Urinary bladder (tissue), 4 donors: ENCODE results near the gene MAMDC4. TPM values are rescaled to one million over a fixed set of nuclear protein-coding genes. Genes with fewer than 3 reads are reported as not detected.
"Not testable (repeated sequence)": the region's sequence is repeated elsewhere in the genome, so short reads cannot be mapped to it uniquely, and the experiment has no call there.

Experiments
- DNase-seq: peaks from one replicate; pipeline ENCODE4 v3.0.0-alpha.2; 2015; ENCODE audit errors: extremely low spot score
- H3K27ac ChIP-seq: one replicate; pipeline ENCODE4 v1.5.1; 2013; ENCODE audit warnings: low read depth, mild to moderate bottlenecking, moderate library complexity
- H3K36me3 ChIP-seq: one replicate; pipeline ENCODE4 v1.6.1; 2013; ENCODE audit warnings: mild to moderate bottlenecking, moderate library complexity; ENCODE audit not compliant: insufficient read depth
- H3K4me1 ChIP-seq: one replicate; pipeline ENCODE4 v1.6.1; 2013; ENCODE audit warnings: mild to moderate bottlenecking, moderate library complexity; ENCODE audit not compliant: insufficient read depth
- H3K4me3 ChIP-seq: one replicate; pipeline ENCODE4 v1.5.1; 2013; ENCODE audit warnings: low read depth, low read length
- WGBS: extraction: QIAGEN DNeasy Blood & Tissue Kit; methylation state at CpG from one replicate; pipeline ENCODE4 v1.1.7; 2013; 5-methylcytosine and 5-hydroxymethylcytosine counted together
- polyA plus RNA-seq: library from polyadenylated mRNA; stranded (reverse); fragments of 200-250 nt; gene quantifications from one replicate; pipeline ENCODE4 v1.2.3, GENCODE V29; 2013
- total RNA-seq: library from RNA; depleted of rRNA; stranded (reverse); fragments of >200 nt; gene quantifications from one replicate; pipeline ENCODE4 v1.2.3, GENCODE V29; 2014
- donor health status: healthy with polysubstance abuse.
- donor health status: healthy.

Gene MAMDC4
- total and polyA plus RNA-seq, 2 donors = 3.0 to 3.8 TPM

DNA sequence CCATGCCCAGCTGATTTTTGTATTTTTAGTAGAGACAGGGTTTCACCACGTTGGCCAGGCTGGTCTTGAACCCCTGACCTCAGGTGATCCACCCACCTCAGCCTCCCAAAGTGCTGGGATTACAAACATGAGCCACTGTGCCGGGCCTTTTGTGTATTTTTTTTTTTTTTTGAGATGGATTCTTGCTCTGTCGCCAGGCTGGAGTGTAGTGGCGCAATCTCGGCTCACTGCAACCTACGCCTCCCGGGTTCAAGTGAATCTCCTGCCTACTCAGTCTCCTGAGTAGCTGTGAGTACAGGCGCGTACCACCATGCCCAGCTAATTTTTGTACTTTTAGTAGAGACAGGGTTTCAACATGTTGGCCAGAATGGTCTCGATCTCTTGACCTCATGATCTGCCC is 31.5 kb downstream of the MAMDC4 start:
- not testable (repeated sequence) for H3K4me1 ChIP-seq, H3K36me3 ChIP-seq, H3K4me3 ChIP-seq, H3K27ac ChIP-seq, DNase-seq
- WGBS = 87% methylated on average over 10 of the region's 10 CpGs

DNA sequence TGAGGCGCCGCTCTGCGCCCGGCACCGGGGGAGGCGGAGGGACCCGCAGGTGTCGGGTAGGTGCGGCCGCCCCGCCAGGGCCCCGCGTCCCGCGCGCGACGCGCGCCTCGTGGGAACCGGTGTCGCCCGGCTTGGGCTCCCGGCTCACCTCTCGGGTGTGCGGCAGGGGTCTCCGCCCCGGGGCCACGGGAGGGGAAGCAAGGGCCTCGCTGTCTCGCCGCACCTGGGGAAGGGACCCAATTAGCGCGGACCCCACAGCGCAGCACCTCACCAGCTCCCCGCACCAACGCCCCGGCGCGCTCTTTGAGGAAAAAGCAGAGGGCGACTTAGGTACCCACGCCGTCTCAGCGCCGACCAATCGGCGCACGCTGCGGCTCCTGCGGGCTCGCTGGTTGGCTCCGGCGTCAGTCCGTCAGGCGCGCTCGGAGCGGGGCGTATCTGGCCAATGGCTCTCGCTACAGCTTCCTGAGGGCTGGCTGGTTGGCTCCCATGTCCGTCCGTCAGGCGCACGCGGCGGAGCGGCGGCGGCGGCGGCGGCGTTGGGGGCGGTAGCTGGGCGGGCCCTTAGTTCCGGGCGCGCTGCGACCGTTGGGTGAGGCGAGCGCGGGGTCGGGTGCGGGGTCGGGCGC is 33.9 kb downstream of the MAMDC4 start, which contains the start of gene TRAF2:
TRAF2 (plus strand) TSS at position 567 of the 629 bp plus-strand sequence. CDS start 12,225 bp downstream, outside the sequence.
- under 1% methylated on average over 88 of the region's 88 CpGs for WGBS
- peak; percentile 88 for DNase-seq
- Histone ChIP-seq H3K36me3 (no peaks in the 10 kb centered on the region), H3K27ac (peak within 1 kb of the TSS; percentile 18), H3K4me3 (peak within 1 kb of the TSS; percentile 98), H3K4me1 (no peaks in the 10 kb centered on the region)

DNA sequence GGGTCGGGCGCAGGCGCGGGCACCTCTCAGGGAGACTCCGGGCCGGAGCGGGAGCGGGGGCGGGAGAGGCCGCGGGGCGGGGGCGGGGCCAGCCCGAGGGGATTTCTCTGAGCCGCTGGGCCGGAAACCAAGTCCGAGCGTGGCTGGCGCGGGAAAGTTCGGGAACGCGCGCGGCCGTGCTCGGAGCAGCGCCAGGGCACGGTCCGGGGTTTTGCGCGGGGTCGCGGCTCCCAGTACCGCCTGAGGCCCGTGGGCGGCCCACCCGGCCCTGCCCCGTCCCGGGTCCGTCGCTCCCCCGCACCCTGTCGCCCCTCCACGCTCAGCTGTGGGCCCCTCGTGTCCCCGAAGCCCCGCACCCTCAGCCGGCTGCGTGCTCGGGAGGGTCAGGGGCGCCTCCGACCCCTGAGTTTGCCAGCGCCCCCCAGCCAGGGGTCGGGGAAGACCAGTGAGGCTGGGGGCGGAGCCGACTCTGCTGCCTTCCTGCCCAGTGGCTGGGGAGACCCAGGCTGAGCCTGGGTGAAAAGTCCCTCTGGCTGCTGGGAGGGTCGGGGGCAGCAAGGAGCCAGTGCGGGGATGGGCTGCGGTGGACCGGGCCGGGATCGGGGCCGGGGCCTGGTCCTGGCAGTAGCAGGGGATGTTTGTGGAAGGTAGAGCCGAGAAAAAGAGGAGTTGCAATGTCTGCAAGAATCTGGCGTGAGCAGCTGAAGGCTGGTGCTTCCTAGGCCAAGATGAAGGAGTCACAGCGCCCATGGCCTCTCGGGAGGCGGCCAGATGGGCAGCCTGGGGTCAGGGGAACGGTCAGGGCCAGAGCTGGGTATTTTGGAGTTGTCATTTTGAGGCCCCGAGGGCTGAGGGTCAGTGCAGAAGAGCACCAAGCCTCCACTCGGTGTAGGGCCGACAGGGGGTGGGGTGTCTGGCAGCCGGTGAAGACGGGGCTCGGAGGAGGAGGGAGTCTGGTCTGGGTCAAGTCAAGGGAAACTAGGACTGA is 34.8 kb downstream of the MAMDC4 start:
- peak overlapping the region; percentile 98 for H3K4me3 ChIP-seq
- peak overlapping the region; percentile 18 for H3K27ac ChIP-seq
- H3K4me1 ChIP-seq = no peaks in the 10 kb centered on the region
- WGBS = 1% methylated on average over 76 of the region's 76 CpGs
- no peaks in the 10 kb centered on the region for H3K36me3 ChIP-seq
- no peak for DNase-seq

DNA sequence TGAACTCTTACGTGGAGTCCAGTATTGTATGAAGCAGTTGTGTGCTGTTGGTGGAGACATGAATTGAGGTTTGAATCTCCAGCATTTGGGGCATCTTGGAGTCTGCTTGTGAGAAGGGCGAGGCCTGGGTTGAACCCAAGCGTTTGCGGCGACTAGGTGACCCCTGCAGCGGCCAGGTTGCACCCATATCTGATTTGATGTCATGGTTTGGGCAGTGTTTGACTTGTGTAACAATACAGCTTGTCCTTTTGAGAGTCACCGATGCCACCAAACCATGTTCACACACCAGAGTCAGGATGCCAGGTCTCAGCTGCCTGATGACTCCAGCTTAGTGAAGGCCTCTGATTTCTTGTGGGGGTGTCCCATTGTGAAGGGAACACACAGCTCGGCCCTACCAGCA is 36.3 kb downstream of the MAMDC4 start:
- no peak overlapping the region for H3K4me3 ChIP-seq
- no peaks in the 10 kb centered on the region for H3K4me1 ChIP-seq
- H3K27ac ChIP-seq = no peak overlapping the region
- 85% methylated on average over 8 of the region's 8 CpGs for WGBS
- H3K36me3 ChIP-seq = no peaks in the 10 kb centered on the region
- no peak for DNase-seq

DNA sequence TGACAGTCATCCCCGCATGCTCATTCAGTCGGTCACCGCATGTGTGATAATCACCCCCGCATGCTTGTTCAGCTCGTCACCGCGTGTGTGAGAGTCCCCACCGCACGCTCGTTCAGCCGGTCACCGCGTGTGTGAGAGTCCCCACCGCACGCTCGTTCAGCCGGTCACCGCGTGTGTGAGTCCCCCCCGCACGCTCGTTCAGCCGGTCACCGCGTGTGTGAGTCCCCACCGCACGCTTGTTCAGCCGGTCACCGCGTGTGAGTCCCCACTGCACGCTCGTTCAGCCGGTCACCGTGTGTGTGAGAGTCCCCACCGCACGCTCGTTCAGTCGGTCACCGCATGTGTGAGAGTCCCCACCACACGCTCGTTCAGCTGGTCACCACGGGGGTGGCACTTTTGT is 37.7 kb downstream of the MAMDC4 start:
- H3K27ac ChIP-seq = no peak overlapping the region
- no peak overlapping the region for H3K4me3 ChIP-seq
- H3K4me1 ChIP-seq = no peaks in the 10 kb centered on the region
- H3K36me3 ChIP-seq = no peaks in the 10 kb centered on the region
- no peak for DNase-seq
- 95% methylated on average over 42 of the region's 42 CpGs for WGBS

DNA sequence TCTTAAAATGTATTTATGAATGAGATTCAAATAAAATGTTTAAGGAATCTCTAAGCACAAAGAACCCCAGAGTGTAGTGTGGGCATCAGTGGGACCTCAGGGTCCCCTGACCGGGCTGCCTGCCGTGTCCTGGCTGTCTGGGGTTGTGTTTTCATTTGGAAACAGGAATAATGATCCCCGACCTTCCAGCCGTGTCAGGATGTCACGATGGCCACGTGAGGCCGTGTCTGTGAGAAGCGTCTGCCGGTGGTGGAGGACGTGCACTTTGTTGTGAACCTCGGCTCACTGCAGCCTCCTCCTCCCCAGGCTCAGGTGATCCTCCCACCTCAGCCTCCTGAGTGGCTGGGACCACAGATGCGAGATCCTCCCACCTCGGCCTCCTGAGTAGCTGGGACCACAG is 38.5 kb downstream of the MAMDC4 start:
- Histone ChIP-seq H3K27ac (no peak overlapping the region), H3K36me3 (no peaks in the 10 kb centered on the region), H3K4me1 (no peaks in the 10 kb centered on the region), H3K4me3 (no peak overlapping the region)
- DNase-seq = no peak
- 87% methylated on average over 13 of the region's 13 CpGs for WGBS

DNA sequence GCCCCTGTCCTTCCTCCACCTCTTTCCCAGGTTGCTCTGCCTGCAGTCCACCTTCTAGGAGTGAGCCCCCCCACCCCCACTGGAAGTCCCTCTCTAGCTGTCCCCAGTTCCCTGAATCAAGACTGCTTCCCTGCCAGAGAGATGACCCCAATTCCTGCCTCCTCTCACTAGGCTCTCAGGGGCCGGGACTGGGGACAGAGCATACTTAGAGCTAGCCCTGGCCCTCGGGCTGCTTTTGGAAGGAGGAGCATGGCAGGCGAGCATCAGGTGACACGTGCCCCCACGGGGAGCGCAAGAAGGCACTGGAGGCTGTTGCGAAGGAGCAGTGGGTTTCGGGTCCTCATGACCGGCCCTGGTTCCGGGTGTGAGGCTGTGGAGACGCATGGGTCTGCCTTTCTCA is 43.9 kb downstream of the MAMDC4 start:
- no peak overlapping the region for H3K4me3 ChIP-seq
- no peak overlapping the region for H3K27ac ChIP-seq
- no peaks in the 10 kb centered on the region for H3K4me1 ChIP-seq
- DNase-seq = no peak
- 85% methylated on average over 11 of the region's 11 CpGs for WGBS
- no peaks in the 10 kb centered on the region for H3K36me3 ChIP-seq

DNA sequence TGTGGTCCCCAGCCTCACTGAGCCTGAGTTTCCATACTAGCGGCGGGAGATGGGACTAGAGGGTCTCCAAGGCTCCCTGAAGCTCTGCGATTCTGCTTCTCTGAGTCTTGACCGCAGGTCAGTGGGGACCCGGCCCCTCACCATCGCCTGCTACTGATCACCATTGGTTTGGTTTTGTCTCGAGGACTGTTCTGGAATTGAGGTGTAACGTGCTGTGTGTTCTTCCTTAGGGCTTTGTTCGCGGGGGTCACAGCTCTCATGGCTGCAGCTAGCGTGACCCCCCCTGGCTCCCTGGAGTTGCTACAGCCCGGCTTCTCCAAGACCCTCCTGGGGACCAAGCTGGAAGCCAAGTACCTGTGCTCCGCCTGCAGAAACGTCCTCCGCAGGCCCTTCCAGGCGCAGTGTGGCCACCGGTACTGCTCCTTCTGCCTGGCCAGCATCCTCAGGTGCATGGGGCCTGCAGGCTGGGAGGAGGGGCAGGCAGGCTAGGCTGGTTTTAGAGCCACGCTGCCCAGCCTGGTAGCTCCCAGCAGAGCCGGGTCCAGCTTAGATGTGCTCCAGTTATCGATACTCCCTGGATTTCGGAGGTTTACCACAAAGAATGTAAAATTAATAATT is 46.4 kb downstream of the MAMDC4 start:
- Histone ChIP-seq H3K4me3 (no peak overlapping the region), H3K4me1 (no peaks in the 10 kb centered on the region), H3K36me3 (no peaks in the 10 kb centered on the region), H3K27ac (no peak overlapping the region)
- no peak for DNase-seq
- 95% methylated on average over 21 of the region's 21 CpGs for WGBS

DNA sequence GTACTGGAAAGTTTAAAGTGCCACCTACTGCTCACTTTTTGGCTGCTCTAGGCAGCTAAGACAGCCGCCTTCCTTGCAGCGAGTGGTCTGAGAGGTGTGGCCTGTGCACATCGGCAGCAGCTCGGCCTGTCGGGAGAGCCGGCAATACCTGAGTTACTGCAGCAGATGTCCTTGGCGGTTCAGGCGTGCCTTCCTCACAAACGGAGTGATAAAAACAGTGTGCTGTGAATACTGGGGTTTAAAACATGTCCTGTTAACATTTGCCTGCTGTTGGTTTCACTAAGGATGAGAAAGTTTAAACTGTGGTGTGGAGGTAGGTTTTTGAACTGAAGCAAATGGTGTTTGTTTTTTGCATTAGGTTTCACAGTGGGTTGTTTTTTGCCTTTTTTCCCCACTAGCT is 47.0 kb downstream of the MAMDC4 start:
- WGBS = 67% methylated on average over 9 of the region's 9 CpGs
- DNase-seq = no peak
- Histone ChIP-seq H3K4me1 (no peaks in the 10 kb centered on the region), H3K4me3 (no peak overlapping the region), H3K27ac (no peak overlapping the region), H3K36me3 (no peaks in the 10 kb centered on the region)

DNA sequence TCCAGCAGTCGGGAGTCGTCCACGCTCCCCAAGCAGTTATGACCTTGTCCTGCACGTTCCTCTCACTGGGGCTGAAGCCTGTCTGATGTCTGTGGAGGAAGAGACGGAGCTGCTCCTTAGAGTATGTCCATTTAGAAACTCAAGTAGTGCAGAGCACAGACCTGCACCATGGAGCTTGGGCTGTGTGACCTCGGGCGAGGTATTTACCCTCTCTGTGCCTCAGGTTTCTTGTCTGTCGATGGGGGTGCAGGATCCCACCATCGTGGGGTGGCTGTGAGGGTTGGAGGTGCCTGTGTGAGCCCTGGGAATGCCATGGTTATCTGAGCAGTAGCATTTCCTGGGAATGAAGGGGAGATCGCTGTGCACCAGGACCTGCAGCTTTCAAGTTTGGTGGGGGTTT is 48.4 kb downstream of the MAMDC4 start:
- no peak for DNase-seq
- no peaks in the 10 kb centered on the region for H3K36me3 ChIP-seq
- no peak overlapping the region for H3K27ac ChIP-seq
- 94% methylated on average over 10 of the region's 10 CpGs for WGBS
- H3K4me3 ChIP-seq = no peak overlapping the region
- no peaks in the 10 kb centered on the region for H3K4me1 ChIP-seq

DNA sequence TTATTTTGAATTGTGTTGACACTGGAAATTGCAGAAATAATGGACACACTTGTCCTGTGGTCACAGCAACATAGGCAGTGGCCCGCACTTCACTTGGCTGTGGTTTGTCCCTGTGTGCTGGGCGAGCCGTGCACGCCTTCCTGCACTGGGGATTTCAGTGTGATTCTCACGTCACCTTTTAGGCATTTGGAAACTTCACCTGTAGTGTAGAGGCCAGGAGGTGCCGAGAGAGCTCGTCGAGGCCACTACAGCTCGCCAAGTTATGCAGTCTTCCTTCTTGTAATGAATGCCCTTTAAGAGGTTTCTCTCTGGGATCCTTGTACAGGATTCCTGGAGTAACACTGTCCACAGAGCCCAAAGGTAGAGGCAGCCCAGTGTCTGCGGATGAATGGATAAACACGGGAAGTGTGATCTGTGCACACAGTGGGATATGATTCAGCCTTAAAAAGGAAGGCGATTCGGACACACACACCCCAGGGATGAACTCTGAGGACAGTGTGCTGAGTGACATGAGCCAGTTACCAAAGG is 48.9 kb downstream of the MAMDC4 start:
- Histone ChIP-seq H3K4me3 (no peak overlapping the region), H3K4me1 (no peaks in the 10 kb centered on the region), H3K36me3 (no peaks in the 10 kb centered on the region), H3K27ac (no peak overlapping the region)
- 84% methylated on average over 13 of the region's 13 CpGs for WGBS
- no peak for DNase-seq

DNA sequence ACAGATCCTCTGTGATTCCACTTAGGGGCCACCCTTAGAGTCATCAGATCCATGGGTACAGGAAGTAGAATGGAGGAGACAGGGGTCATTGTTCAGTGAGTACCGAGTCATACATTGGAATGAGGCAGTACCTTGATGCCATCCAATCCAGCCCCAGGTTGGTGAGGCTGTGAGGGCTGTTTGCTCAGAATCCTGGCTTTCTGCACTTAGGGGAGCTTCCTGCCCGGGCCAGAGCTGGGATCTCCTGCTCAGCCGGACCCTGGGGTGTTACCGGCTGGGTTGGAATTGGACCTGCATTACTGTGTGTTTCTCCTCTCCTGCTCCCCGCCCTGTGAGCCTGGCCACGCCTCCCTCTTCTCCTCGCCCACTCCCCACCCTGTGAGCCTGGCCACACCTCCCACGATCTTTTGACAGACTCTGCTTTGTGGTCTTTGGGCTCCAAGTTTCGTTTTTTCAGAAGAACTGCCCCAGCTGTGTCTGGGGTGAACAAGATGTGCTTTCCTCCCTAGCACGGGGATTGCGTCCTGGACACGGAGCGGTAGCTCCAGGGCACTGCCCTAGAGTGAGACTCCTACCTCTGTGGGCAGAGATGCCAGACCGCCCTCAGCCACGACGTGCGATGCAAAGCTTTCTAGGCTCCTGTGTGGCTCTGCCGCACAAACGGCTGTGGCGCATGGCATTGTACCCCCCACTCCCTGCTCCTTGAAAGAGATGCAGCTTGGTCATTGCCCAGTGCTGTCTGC is 49.5 kb downstream of the MAMDC4 start:
- Histone ChIP-seq H3K36me3 (no peaks in the 10 kb centered on the region), H3K4me1 (no peaks in the 10 kb centered on the region), H3K27ac (no peak overlapping the region), H3K4me3 (no peak overlapping the region)
- 57% methylated on average over 20 of the region's 20 CpGs for WGBS
- DNase-seq = no peak

DNA sequence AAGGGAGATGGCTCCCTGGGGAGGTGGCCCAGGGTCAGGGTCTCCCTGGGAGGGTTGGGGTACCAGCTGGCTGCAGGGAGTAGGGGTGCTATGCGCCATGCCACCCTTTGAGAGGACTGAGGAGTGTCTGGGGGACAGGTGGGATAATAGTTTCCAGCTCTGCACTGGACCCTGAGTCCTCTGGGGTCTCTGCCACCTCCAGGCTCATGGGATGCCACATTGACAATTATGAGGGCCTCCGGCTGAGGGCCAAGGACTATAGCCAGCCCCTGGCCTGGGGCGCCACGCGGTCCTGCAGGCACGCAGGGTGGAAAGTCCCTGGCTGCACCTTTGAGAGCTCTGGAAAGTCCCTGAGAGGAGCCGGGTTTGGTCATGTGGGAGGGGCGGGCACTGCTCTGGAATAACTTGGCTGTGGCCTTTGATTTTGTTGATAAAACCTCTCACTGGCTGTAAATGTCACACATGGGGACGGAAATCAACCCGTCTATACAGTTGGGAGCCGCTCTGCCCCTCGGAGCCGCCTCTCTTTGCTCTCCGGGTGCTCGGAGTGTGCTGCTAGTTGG is 50.2 kb downstream of the MAMDC4 start:
- Histone ChIP-seq H3K27ac (no peak overlapping the region), H3K36me3 (no peaks in the 10 kb centered on the region), H3K4me3 (no peak overlapping the region), H3K4me1 (no peaks in the 10 kb centered on the region)
- no peak for DNase-seq
- 22% methylated on average over 15 of the region's 15 CpGs for WGBS
